GM18519 (cell line): ENCODE measurements around the gene DNAAF9.

ENCODE experiments used
- ATAC-seq: cut with Tn5 transposase; IDR thresholded peaks from one replicate; pipeline ENCODE4 v1.9.1; 2021; ENCODE audit warnings: mild to moderate bottlenecking, moderate library complexity; ENCODE audit not compliant: unreplicated experiment, low FRiP score

Gene DNAAF9

DNA sequence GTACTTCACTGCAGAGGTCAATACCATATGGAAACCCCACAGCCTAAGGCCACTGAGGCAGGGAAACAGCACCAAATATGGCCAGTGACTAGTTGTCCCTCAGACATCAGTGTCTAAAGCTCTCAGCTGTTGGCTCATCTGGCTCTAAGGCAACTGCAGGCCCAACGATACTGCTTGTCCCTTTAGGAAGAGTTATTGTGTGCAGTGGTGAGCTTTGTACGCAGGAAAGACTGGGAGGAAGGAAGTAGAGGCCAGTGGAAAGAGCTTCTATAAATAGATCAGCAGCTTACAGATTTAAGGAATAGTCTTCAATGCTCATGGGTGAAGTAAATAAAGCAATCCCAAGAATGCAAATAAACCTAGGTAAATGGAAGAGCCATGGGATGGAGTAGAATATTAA, 29.3 kb downstream of the DNAAF9 start:
- no peak for ATAC-seq

- no peak for ATAC-seq
Observed at GRCh38 chr20:3377644-3378043, 29.8 kb downstream of the DNAAF9 start.

- no peak for ATAC-seq
Observed at GRCh38 chr20:3374296-3374695, 33.2 kb downstream of the DNAAF9 start.

- ATAC-seq: no peak
Observed at GRCh38 chr20:3371754-3372153, 35.7 kb downstream of the DNAAF9 start.

- ATAC-seq: no peak
Observed at GRCh38 chr20:3367089-3367488, 40.4 kb downstream of the DNAAF9 start.

DNA sequence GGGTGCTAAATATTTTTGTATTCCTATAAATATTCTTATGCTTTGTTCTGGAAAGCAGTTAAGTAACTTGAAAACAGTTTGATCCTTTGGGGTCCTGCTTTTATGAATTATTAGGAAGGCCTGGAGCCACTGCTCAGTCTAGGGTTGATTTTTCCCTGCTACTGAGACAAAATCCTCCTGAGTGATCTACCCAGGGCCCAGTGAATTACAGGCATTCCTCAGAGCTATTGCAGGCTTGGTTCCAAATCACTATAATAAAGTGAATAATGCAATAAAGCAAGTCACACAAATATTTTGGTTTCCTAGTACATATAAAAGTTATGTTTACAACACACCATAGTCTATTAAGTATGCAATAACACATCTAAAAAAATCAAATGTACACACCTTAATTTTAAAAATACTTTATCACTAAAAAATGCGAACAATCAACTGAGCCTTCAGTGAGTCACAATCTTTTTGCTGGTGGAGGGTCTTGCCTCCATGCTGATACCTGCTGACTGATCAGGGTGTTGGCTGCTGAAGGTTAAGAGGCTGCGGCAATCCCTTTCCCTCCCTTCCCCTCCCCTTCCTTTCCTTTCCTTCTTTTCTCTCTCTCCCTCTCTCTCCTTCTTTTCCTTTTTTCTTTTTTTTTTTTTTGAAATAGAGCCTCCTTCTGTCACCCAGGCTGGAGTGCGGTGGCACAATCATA, 43.0 kb downstream of the DNAAF9 start:
- ATAC-seq: no peak

GRCh38 chr20:3360752-3361151, 46.7 kb downstream of the DNAAF9 start:
- ATAC-seq: no peak

- no peak for ATAC-seq
Observed at GRCh38 chr20:3358676-3359340, 48.7 kb downstream of the DNAAF9 start.
